Endodermal cell (in vitro differentiated cells): ENCODE measurements around the gene HMCES. TPM values are rescaled to one million over a fixed set of nuclear protein-coding genes. Genes with fewer than 3 reads are reported as not detected.

ENCODE experiments used
- DNase-seq: peaks from one replicate; pipeline ENCODE4 v3.0.0-alpha.2; 2017
- H3K27ac ChIP-seq: 2 replicates; pipeline ENCODE4 v1.5.1; 2013; ENCODE audit warnings: mild to moderate bottlenecking, low read depth, low read length, moderate library complexity
- H3K27me3 ChIP-seq: 2 replicates; pipeline ENCODE4 v1.6.1; 2013; ENCODE audit warnings: mild to moderate bottlenecking, low read length, moderate library complexity; ENCODE audit not compliant: insufficient read depth, control insufficient read depth, poor library complexity, severe bottlenecking
- H3K36me3 ChIP-seq: 2 replicates; pipeline ENCODE4 v1.7.0; 2013; ENCODE audit warnings: mild to moderate bottlenecking, low read length, moderate library complexity; ENCODE audit not compliant: control insufficient read depth, insufficient read depth
- H3K4me1 ChIP-seq: one replicate; pipeline ENCODE4 v1.7.0; 2013; ENCODE audit warnings: low read length; ENCODE audit not compliant: control insufficient read depth, insufficient read depth
- H3K4me3 ChIP-seq: 2 replicates; pipeline ENCODE4 v1.5.1; 2013; ENCODE audit warnings: mild to moderate bottlenecking, low read length, moderate library complexity
- H3K9ac ChIP-seq: 2 replicates; pipeline ENCODE4 v1.6.1; 2013; ENCODE audit warnings: mild to moderate bottlenecking, low read length, moderate library complexity; ENCODE audit not compliant: poor library complexity, severe bottlenecking; ENCODE audit errors: extremely low read depth
- H3K9me3 ChIP-seq: 2 replicates; pipeline ENCODE4 v1.6.1; 2013; ENCODE audit warnings: mild to moderate bottlenecking, low read length, moderate library complexity; ENCODE audit not compliant: control insufficient read depth
- H3K27ac Mint-ChIP-seq: 2 replicates; pipeline ENCODE4 v1.8.0; 2020; ENCODE audit warnings: mixed read lengths
- H3K27me3 Mint-ChIP-seq: 2 replicates; pipeline ENCODE4 v1.8.0; 2021; ENCODE audit warnings: mild to moderate bottlenecking, mixed read lengths; ENCODE audit not compliant: insufficient read depth
- H3K36me3 Mint-ChIP-seq: 2 replicates; pipeline ENCODE4 v1.8.0; 2020; ENCODE audit warnings: low read depth, mixed read lengths
- H3K4me1 Mint-ChIP-seq: 2 replicates; pipeline ENCODE4 v1.8.0; 2020; ENCODE audit warnings: mixed read lengths
- H3K4me3 Mint-ChIP-seq: 2 replicates; pipeline ENCODE4 v1.8.0; 2020; ENCODE audit warnings: mild to moderate bottlenecking, moderate library complexity, mixed read lengths
- H3K9me3 Mint-ChIP-seq: 2 replicates; pipeline ENCODE4 v1.8.0; 2020; ENCODE audit warnings: mild to moderate bottlenecking, mixed read lengths
- CTCF ChIP-seq: fragments of 200-600 bp; sonication (generic); conservative IDR thresholded peaks from 2 replicates; pipeline ENCODE4 v1.5.0; 2021; ENCODE audit warnings: antibody characterized with exemption, mild to moderate bottlenecking
- WGBS, 2 experiments: methylation state at CpG; one replicate each; pipeline versions ENCODE4 v1.1.5 to v1.1.7; 2013; ENCODE audit warnings: missing lambda C conversion rate in 2 of 2, mixed read lengths in 1 of 2; ENCODE audit not compliant: insufficient coverage in 1 of 2, insufficient read length in 1 of 2; 5-methylcytosine and 5-hydroxymethylcytosine counted together
- long read RNA-seq, 4 experiments: library from polyadenylated mRNA in 2 of 4; library from RNA in 1 of 4; library from capped mRNA in 1 of 4; stranded (forward) in 3 of 4; unstranded in 1 of 4; transcript quantifications; one replicate each; pipeline ENCODE4 v2.0.0, GENCODE V29; 2020 to 2021; ENCODE audit warnings: inconsistent platforms in 1 of 4
- polyA plus RNA-seq, 2 experiments: library from polyadenylated mRNA; stranded (reverse); fragments of 50-300 nt; gene quantifications; one replicate each; pipeline ENCODE4 v1.2.3, GENCODE V29; 2013
- total RNA-seq, 2 donors: library from RNA; stranded (reverse); fragmentation: NEBNext Ultra II Directional in 1 of 2; extraction: Animal tissue kit (Norgen Biotek cat#: 25700) in 1 of 2; gene quantifications; 2 replicates in 1 of 2; 3 replicates in 1 of 2; pipeline ENCODE4 v1.2.1, GENCODE V29; 2021

The HMCES gene
- 10 to 100 TPM; 42.9 to 46.9 TPM for total RNA-seq
- 40.1 TPM for polyA plus RNA-seq (2013, experiment 1 of 2)
- polyA plus RNA-seq (2013, experiment 2 of 2) = 33.1 TPM
- long read RNA-seq, experiment 1, transcript HMCES-201 (7 exons, 2,515 nt) = major isoform, 7 of 32 reads
- long read RNA-seq, experiment 1, partial matches to known transcripts = 11 of 32 reads
- long read RNA-seq, experiment 1, other reads (novel, unspliced or antisense) = 10 of 32 reads
- long read RNA-seq, experiment 2, transcript HMCES-202 (7 exons, 1,763 nt) = minor isoform, 10 of 117 reads
- long read RNA-seq, experiment 2, transcript HMCES-204 (7 exons, 1,952 nt) = minor isoform, 19 of 117 reads
- long read RNA-seq, experiment 2, transcript HMCES-201 (7 exons, 2,515 nt) = major isoform, 71 of 117 reads
- long read RNA-seq, experiment 2, partial matches to known transcripts = 6 of 117 reads
- long read RNA-seq, experiment 2, other reads (novel, unspliced or antisense) = 9 of 117 reads
- long read RNA-seq, experiment 3, transcript HMCES-201 (7 exons, 2,515 nt) = major isoform, 129 of 160 reads
- long read RNA-seq, experiment 3, partial matches to known transcripts = 14 of 160 reads
- long read RNA-seq, experiment 3, other reads (novel, unspliced or antisense) = 11 of 160 reads
- long read RNA-seq, experiment 4, transcript HMCES-201 (7 exons, 2,515 nt) = major isoform, 56 of 83 reads
- long read RNA-seq, experiment 4, partial matches to known transcripts = 9 of 83 reads
- long read RNA-seq, experiment 4, other reads (novel, unspliced or antisense) = 14 of 83 reads

- no peak for TF ChIP-seq CTCF
- H3K27ac Mint-ChIP-seq = peak within 1 kb of the TSS; percentile 98
- H3K36me3 Mint-ChIP-seq = peaks cover 42% of the 10 kb centered on the region
- peak within 1 kb of the TSS; percentile 93 for H3K4me3 Mint-ChIP-seq
- Histone ChIP-seq H3K36me3 (peaks cover 52% of the 10 kb centered on the region), H3K27me3 (no peaks in the 10 kb centered on the region), H3K9me3 (no peaks in the 10 kb centered on the region), H3K27ac (peak within 1 kb of the TSS; percentile 89), H3K9ac (peak within 1 kb of the TSS; percentile 87), H3K4me1 (peaks cover 10% of the 10 kb centered on the region), H3K4me3 (peak within 1 kb of the TSS; percentile 90)
- peak; percentile 98 for DNase-seq
- WGBS, 2 experiments = 0 to 3% methylated on average over 10 to 44 of the region's 44 CpGs
- no peaks in the 10 kb centered on the region for H3K9me3 Mint-ChIP-seq
- peaks cover 16% of the 10 kb centered on the region for H3K4me1 Mint-ChIP-seq
- no peaks in the 10 kb centered on the region for H3K27me3 Mint-ChIP-seq
Observed at GRCh38 chr3:129278439-129278965, at the start of gene HMCES. HMCES (plus strand) TSS chr3:129278870; CDS start chr3:129279733, 863 bp downstream.

GRCh38 chr3:129228891-129229585 lies 49.6 kb upstream of the HMCES start:
- H3K9me3 Mint-ChIP-seq = no peaks in the 10 kb centered on the region
- Histone ChIP-seq H3K27ac (no peak overlapping the region), H3K4me1 (no peaks in the 10 kb centered on the region), H3K9me3 (no peaks in the 10 kb centered on the region), H3K4me3 (no peak overlapping the region), H3K27me3 (no peaks in the 10 kb centered on the region), H3K36me3 (no peaks in the 10 kb centered on the region), H3K9ac (no peak overlapping the region)
- peak; percentile 58 for TF ChIP-seq CTCF
- H3K27ac Mint-ChIP-seq = peak overlapping the region; percentile 96
- WGBS, 2 experiments = 79 to 83% methylated on average over 10 to 11 of the region's 11 CpGs
- no peaks in the 10 kb centered on the region for H3K27me3 Mint-ChIP-seq
- H3K4me3 Mint-ChIP-seq = no peak overlapping the region
- no peaks in the 10 kb centered on the region for H3K36me3 Mint-ChIP-seq
- peak; percentile 88 for DNase-seq
- peaks cover 18% of the 10 kb centered on the region for H3K4me1 Mint-ChIP-seq
